IPS DF 4.7 (cell line): ENCODE measurements around the gene PRKN.
"Not testable (repeated sequence)": the region's sequence is repeated elsewhere in the genome, so short reads cannot be mapped to it uniquely, and the experiment has no call there.

ENCODE experiments used
- DNase-seq: peaks from one replicate; pipeline ENCODE4 v3.0.0-alpha.2; 2013; ENCODE audit warnings: low spot score; ENCODE audit errors: extremely low read depth

Gene PRKN

GRCh38 chr6:162678896-162679295, 48.7 kb downstream of the PRKN start:
- DNase-seq, result not testable (repeated sequence)

- DNase-seq, result no peak
Measured at GRCh38 chr6:162675503-162675902, 52.1 kb downstream of the PRKN start.

GRCh38 chr6:162674452-162674851, 53.1 kb downstream of the PRKN start:
- DNase-seq, result no peak

DNA sequence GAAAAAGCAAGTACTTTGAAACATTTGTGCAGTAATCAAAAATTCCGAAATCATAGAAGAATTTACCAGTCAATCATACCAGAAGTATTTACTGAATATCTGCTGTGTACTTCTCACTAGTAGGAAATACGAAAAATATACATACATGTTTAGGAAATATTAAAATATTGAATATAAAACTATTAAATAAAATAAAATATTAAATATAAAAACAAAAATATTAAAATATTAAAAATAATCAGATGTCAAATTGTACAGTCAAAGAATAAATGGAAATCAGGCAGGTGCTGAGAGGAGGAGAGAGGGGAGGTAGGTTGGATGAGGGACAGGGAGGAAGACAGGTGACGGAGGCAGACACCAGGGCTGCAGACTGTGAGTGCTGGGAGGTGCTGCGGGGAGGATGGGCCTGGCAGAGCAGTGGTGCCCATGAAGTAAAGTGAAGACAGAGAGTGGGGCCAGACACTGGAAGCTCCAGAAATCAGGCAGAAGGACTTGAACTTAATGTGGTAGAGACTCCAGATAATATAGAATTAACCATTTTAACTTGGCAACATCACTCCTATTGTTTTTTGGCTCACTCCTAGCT, 55.9 kb downstream of the PRKN start:
- DNase-seq, result no peak

GRCh38 chr6:162670345-162670744, 57.2 kb downstream of the PRKN start:
- DNase-seq, result no peak

- DNase-seq, result no peak
Measured at GRCh38 chr6:162666246-162666645, 61.3 kb downstream of the PRKN start.

GRCh38 chr6:162653808-162654207, 73.8 kb downstream of the PRKN start:
- no peak for DNase-seq

- DNase-seq, result no peak
Measured at GRCh38 chr6:162651505-162651904, 76.1 kb downstream of the PRKN start.

GRCh38 chr6:162649271-162649670, 78.3 kb downstream of the PRKN start:
- no peak for DNase-seq

- no peak for DNase-seq
Measured at GRCh38 chr6:162644153-162644552, 83.4 kb downstream of the PRKN start.

DNA sequence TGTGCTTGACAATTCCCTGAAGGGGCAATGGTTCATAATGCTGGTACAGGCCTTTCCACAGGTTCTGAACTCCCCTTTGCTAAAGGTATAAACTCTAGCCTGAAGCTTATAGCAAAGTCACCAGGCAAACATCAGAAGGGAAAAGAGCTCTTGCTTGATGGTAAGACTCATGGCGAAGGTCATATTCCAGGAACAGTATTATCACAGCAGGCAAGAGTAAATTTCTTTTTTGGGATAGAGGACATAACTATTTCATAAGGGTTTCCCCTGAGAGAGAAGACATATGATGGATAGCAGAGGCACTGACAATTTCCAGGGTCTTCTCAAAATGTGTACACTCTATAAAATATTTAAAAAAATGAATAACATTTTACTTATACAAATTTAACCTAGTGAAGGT, 86.8 kb downstream of the PRKN start:
- no peak for DNase-seq

DNA sequence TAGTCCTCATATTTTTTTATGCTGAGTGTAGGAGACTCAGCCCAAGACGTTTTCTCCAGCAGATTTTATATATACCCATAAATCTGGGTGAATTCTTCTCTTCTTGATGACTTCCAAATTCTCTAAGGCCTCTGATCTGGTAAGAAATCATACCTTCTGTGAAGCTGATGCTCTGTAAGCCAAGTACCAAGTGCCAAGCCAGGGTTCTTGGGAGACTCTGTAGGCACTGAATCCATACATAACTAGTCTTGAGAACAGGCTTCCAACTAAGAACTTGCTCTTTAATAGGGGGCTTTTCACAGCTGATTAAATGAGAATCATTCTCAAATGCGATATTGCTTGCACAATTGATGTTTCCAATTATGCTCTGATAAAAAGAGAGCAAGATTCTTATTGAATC, 87.6 kb downstream of the PRKN start:
- no peak for DNase-seq

GRCh38 chr6:162638931-162639574, 88.5 kb downstream of the PRKN start:
- no peak for DNase-seq

- no peak for DNase-seq
Measured at GRCh38 chr6:162637317-162637716, 90.2 kb downstream of the PRKN start.

GRCh38 chr6:162636167-162636566, 91.4 kb downstream of the PRKN start:
- no peak for DNase-seq

- DNase-seq, result no peak
Measured at GRCh38 chr6:162631546-162631945, 96.0 kb downstream of the PRKN start.

GRCh38 chr6:162630069-162630468, 97.5 kb downstream of the PRKN start:
- DNase-seq, result no peak

- DNase-seq, result no peak
Measured at GRCh38 chr6:162627825-162628224, 99.7 kb downstream of the PRKN start.

GRCh38 chr6:162627362-162627761, 100.2 kb downstream of the PRKN start:
- no peak for DNase-seq

GRCh38 chr6:162626869-162627268, 100.7 kb downstream of the PRKN start:
- DNase-seq, result no peak

- DNase-seq, result no peak
Measured at GRCh38 chr6:162625846-162626540, 101.6 kb downstream of the PRKN start.

DNA sequence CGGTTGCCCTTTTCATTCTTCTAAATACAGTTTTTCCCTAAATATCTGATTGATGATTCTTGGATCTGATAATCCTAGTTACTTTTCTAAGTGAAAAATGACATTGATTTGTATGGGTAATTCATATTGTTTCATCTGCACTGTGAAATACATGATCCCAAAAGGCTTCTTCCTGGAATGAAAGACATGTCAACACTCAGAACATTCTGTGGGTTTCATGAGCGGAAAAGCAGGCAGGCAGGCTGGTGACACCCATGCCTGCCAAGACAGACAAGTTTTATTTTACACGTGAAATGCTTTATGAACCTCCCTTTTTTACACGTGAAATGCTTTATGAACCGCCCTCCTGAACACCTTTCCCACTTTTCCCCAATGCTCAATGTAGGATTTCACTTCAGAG, 105.0 kb downstream of the PRKN start:
- no peak for DNase-seq

DNA sequence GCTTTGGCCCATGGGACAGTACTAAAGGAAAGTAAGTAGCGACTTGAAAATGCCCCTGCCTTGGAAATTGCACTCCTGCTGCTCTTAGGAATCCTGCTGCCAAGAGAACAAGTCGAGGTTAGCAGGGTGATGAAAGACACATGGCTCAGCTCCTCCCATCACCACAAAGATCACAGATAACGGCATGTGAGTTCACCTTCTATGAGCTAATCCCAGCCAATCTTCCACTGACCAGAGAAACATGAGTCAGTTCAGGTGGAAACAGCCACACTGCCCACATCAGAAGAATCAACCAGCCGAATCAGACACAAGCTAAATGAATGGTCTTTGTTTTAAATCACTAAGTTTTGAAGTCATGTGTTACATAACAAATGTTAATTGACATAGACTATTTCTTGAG, 106.3 kb downstream of the PRKN start:
- DNase-seq, result no peak
